HEK293T (cell line): Measurements from ENCODE around the gene PPARA.

Experiments
- ARNT ChIP-seq: fragments of 450-650 bp; IDR thresholded peaks from 2 replicates; pipeline ENCODE4 v1.6.1; 2017; ENCODE audit warnings: mild to moderate bottlenecking
- BHLHE40 ChIP-seq: fragments of 450-650 bp; IDR thresholded peaks from 2 replicates; pipeline ENCODE4 v1.6.1; 2016; ENCODE audit warnings: mild to moderate bottlenecking, moderate library complexity, borderline replicate concordance
- FOXA1 ChIP-seq: fragments of 450-650 bp; IDR thresholded peaks from 2 replicates; pipeline ENCODE4 v1.6.1; 2016; ENCODE audit warnings: mild to moderate bottlenecking
- LEF1 ChIP-seq: fragments of 450-650 bp; IDR thresholded peaks from 2 replicates; pipeline ENCODE4 v1.6.1; 2017; ENCODE audit warnings: mild to moderate bottlenecking, borderline replicate concordance
- SP1 ChIP-seq: fragments of 450-650 bp; IDR thresholded peaks from 2 replicates; pipeline ENCODE4 v1.6.1; 2017
- SUZ12 ChIP-seq: fragments of 450-650 bp; IDR thresholded peaks from 2 replicates; pipeline ENCODE4 v1.6.1; 2016; ENCODE audit warnings: mild to moderate bottlenecking

GRCh38 chr22:46237453-46238124 lies 87.3 kb downstream of the PPARA start:
- TF ChIP-seq ARNT (no peak), LEF1 (no peak), SP1 (no peak), FOXA1 (no peak), SUZ12 (no peak), BHLHE40 (no peak)
